Fibroblast of the aortic adventitia (primary cell): ENCODE measurements around the gene ASCC3. TPM values are rescaled to one million over a fixed set of nuclear protein-coding genes. Genes with fewer than 3 reads are reported as not detected.
A peak's percentile ranks its signal among the peaks of the same experiment; 100 is the strongest.

Experiments
- DNase-seq: peaks from one replicate; pipeline ENCODE4 v3.0.0-alpha.2; 2010; ENCODE audit warnings: low read depth
- H3K4me3 ChIP-seq: 2 replicates; pipeline ENCODE4 v1.5.1; 2011; ENCODE audit warnings: low read depth, mild to moderate bottlenecking, control low read depth, low read length, moderate library complexity
- CTCF ChIP-seq: IDR thresholded peaks from 2 replicates; pipeline ENCODE4 v1.5.1; 2011; ENCODE audit warnings: mild to moderate bottlenecking, low read length, control low read depth, inconsistent platforms; ENCODE audit not compliant: insufficient read depth
- total RNA-seq: library from RNA; depleted of rRNA; stranded (reverse); fragments of >200 nt; gene quantifications from 2 replicates; pipeline ENCODE4 v1.2.3, GENCODE V29; 2012; ENCODE audit warnings: low replicate concordance

Gene ASCC3
- total RNA-seq, 1 donor, result 87.5 TPM

DNA sequence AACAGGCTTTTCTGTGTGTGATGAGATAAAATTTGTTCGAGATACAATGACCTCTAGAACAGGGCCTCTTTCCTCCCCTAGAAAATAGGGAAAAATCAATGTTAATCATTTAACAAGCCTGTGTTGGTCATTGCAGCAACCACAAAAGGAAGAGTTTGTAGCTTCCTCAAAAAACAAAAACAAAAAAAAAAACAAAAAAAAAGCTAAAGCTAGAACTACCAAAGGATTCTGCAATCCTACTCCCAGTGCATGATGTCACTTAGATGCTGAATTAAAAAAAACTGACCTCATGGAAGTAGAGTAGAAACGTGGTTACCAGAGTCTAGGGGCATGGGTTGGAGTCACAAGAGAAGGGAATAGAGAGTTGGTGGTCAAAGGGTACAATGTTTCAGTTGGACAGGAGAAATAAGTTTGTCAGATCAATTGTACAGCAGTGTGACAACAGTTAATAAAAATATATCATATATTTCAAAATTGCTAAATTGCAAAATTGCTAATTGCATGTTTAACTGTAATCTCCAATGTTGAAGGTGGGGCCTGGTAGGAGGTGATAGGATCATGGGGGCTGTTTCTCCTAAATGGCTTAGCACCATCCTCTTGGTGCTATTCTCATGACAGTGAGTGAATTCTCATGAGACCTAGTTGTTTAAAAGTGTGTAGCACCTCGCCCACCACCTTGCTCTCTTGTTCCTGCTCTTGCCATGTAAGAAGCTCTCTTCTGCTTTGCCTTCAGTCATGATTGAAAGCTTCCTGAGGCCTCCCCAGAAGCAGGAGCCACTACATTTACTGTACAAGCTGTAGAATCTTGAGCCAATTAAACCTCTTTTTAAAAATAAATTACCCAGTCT is 253.0 kb downstream of the ASCC3 start:
- H3K4me3 ChIP-seq, result no peak overlapping the region
- DNase-seq, result no peak
- TF ChIP-seq CTCF, result no peak

GRCh38 chr6:100626721-100627120 is 254.4 kb downstream of the ASCC3 start:
- no peak overlapping the region for H3K4me3 ChIP-seq
- DNase-seq, result no peak
- TF ChIP-seq CTCF, result no peak

DNA sequence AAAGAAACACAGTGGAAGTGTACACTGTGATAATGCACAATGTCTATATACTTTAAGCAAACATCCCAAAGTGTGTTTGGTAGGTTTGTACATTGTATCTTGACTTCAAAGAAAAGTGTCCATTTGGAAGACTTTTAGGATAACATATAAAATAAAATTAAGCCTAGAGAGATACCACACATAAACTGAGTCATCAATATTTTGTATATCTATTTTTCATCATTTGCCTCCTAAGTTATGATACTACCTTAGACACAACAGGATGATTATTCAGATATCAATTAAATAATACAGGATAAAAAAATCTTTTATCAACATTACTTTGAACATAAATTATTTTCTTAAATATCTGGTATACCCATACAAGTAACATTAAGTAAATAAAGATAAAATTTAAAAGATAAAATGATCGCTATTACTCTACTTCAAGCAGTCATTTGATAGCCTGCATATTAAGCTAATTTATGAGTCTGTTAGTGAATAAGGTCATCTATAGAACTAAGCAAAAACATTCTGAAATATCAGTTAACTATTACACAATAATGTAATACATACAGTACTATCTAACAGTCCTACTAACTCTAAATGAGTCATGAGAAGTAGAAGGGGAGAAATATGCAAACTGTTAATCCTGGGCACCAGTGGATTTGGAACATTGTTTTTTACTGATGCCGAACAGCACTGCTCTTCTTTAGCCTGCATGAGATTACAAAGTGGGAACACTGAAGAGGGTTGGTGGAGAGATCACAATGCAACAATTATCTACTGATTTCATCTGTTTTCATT is 258.0 kb downstream of the ASCC3 start:
- no peak for TF ChIP-seq CTCF
- peak; percentile 59 for DNase-seq
- H3K4me3 ChIP-seq, result no peak overlapping the region

- DNase-seq, result peak; percentile 79
- TF ChIP-seq CTCF, result no peak
Observed at GRCh38 chr6:100620085-100620840, 260.9 kb downstream of the ASCC3 start.

GRCh38 chr6:100618351-100618671 is 262.8 kb downstream of the ASCC3 start:
- no peak overlapping the region for H3K4me3 ChIP-seq
- TF ChIP-seq CTCF, result no peak
- DNase-seq, result no peak

More at GRCh38 chr6:100620085-100620840, 260.9 kb downstream of the ASCC3 start:
- no peak overlapping the region for H3K4me3 ChIP-seq

DNA sequence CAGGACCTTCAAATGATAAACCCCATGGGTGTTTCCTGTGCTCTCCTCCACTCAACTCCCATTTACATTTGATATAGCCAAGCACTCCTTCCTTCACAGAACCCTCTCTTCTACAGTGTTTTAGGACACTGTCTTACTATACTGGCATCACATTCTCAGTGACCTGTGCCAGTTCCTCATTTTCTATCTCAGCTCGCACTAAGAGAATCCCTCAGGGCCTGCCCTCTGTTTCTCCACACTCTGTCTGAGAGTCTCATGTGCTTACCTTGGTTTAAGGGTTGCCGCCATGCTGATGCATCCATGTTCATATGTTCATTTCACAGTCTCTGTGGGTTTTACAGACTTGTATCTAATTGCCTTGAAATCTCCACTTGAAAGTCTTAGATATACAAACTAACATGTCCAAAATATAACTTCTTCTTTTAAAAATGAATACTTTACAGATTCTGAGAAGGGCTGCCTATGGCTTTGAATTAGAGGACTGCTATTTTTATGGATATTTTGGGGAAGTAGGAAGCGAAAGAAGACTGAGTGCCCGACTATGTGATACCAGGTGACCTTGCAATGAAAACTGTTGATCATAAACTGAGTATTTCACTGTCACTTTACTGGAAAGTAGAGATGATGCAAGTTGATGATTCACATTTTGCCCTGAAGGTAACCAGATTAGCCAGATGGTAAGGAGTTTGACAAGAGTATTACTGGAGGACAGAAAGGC is 263.3 kb downstream of the ASCC3 start:
- H3K4me3 ChIP-seq, result no peak overlapping the region
- no peak for DNase-seq
- no peak for TF ChIP-seq CTCF
